GM18519 (cell line): ENCODE data around the gene TECPR1.

ENCODE experiments used
- ATAC-seq: cut with Tn5 transposase; IDR thresholded peaks from one replicate; pipeline ENCODE4 v1.9.1; 2021; ENCODE audit warnings: mild to moderate bottlenecking, moderate library complexity; ENCODE audit not compliant: unreplicated experiment, low FRiP score

Gene TECPR1

GRCh38 chr7:98250789-98251188 is 1.2 kb downstream of the TECPR1 start:
- no peak for ATAC-seq

GRCh38 chr7:98249106-98249505 is 2.9 kb downstream of the TECPR1 start:
- ATAC-seq = no peak

GRCh38 chr7:98248156-98248555 is 3.9 kb downstream of the TECPR1 start:
- no peak for ATAC-seq

- ATAC-seq = no peak
These were observed 7.2 kb downstream of the TECPR1 start for GRCh38 chr7:98244871-98245270.

- no peak for ATAC-seq
These were observed 9.1 kb downstream of the TECPR1 start for GRCh38 chr7:98242934-98243333.

GRCh38 chr7:98242342-98242741 is 9.7 kb downstream of the TECPR1 start:
- ATAC-seq = no peak

GRCh38 chr7:98241674-98242241 is 10.3 kb downstream of the TECPR1 start:
- no peak for ATAC-seq

- no peak for ATAC-seq
These were observed 10.9 kb downstream of the TECPR1 start for GRCh38 chr7:98240961-98241673.

GRCh38 chr7:98238976-98239375 is 13.1 kb downstream of the TECPR1 start:
- ATAC-seq = no peak

- no peak for ATAC-seq
These were observed 14.0 kb downstream of the TECPR1 start for GRCh38 chr7:98238076-98238475.

- no peak for ATAC-seq
These were observed 15.5 kb downstream of the TECPR1 start for GRCh38 chr7:98236355-98237185.

- ATAC-seq = no peak
These were observed 16.1 kb downstream of the TECPR1 start for GRCh38 chr7:98235901-98236300.

GRCh38 chr7:98234429-98235147 is 17.4 kb downstream of the TECPR1 start:
- no peak for ATAC-seq

- ATAC-seq = no peak
These were observed 18.6 kb downstream of the TECPR1 start for GRCh38 chr7:98233219-98234070.

GRCh38 chr7:98232799-98233198 is 19.2 kb downstream of the TECPR1 start:
- ATAC-seq = no peak

GRCh38 chr7:98232263-98232585 is 19.8 kb downstream of the TECPR1 start:
- no peak for ATAC-seq

GRCh38 chr7:98231493-98232262 is 20.4 kb downstream of the TECPR1 start:
- ATAC-seq = no peak

GRCh38 chr7:98230746-98231471 is 21.1 kb downstream of the TECPR1 start:
- no peak for ATAC-seq
